Skeletal muscle tissue (tissue), 4 donors: ENCODE data around the gene ZNF280C. TPM values are rescaled to one million over a fixed set of nuclear protein-coding genes. Genes with fewer than 3 reads are reported as not detected.

ENCODE experiments used
- H3K27ac ChIP-seq: one replicate; pipeline ENCODE4 v1.7.0; 2013; ENCODE audit warnings: mild to moderate bottlenecking, low read depth, low read length, inconsistent platforms
- H3K27me3 ChIP-seq, 3 donors: one replicate each; pipeline ENCODE4 v1.7.0; 2013; ENCODE audit warnings: low read length in 3 of 3; ENCODE audit not compliant: control insufficient read depth in 3 of 3, insufficient read depth in 3 of 3
- H3K36me3 ChIP-seq, 3 donors: one replicate each; pipeline ENCODE4 v1.7.0; 2013; ENCODE audit warnings: low read length in 3 of 3; ENCODE audit not compliant: control insufficient read depth in 3 of 3, insufficient read depth in 3 of 3
- H3K4me1 ChIP-seq, 3 donors: one replicate each; pipeline ENCODE4 v1.7.0; 2013; ENCODE audit warnings: low read length in 3 of 3, mild to moderate bottlenecking in 3 of 3; ENCODE audit not compliant: control insufficient read depth in 3 of 3, insufficient read depth in 3 of 3
- H3K4me3 ChIP-seq, 3 donors: one replicate each; pipeline ENCODE4 v1.7.0; 2013; ENCODE audit warnings: low read length in 3 of 3
- H3K9ac ChIP-seq, 3 donors: one replicate each; pipeline ENCODE4 v1.7.0; 2013; ENCODE audit warnings: low read length in 3 of 3, mild to moderate bottlenecking in 3 of 3, moderate library complexity in 2 of 3, low read depth in 1 of 3
- H3K9me3 ChIP-seq, 3 donors: one replicate each; pipeline ENCODE4 v1.7.0; 2013; ENCODE audit warnings: low read length in 3 of 3; ENCODE audit not compliant: control insufficient read depth in 3 of 3
- total RNA-seq: library from RNA; depleted of rRNA; stranded (reverse); fragments of >200 nt; gene quantifications from one replicate; pipeline ENCODE4 v1.2.3, GENCODE V29; 2014
- donor health status: Osteomylitis.

The ZNF280C gene
- total RNA-seq, 1 donor from 2014 or later, result 5.7 TPM

DNA sequence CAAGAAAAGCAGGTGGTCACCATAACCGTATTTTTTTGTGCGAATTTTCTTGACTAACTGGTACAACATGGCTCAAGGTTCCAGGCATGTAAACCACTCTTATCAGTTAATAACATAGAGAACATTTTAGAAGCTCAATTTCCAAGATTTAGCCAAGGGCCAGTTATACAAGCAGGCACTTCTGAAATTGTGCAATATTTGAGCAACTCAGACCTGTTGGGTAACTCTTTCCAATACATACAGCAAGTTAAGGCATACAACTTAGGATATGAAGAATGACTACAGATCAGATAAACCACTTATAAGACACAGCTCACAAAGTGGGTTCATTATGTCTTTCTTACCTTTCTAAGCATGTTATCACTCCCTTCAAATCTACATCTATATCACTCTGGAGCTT is 43.9 kb downstream of the ZNF280C start:
- Histone ChIP-seq H3K4me1 (no peaks in the 10 kb centered on the region), H3K27ac (no peak overlapping the region), H3K9ac (no peak overlapping the region), H3K9me3 (no peaks in the 10 kb centered on the region), H3K36me3 (peaks cover 0 to 5% (median 0%) of the 10 kb centered on the region in 3 donors), H3K27me3 (no peaks in the 10 kb centered on the region), H3K4me3 (no peak overlapping the region)

DNA sequence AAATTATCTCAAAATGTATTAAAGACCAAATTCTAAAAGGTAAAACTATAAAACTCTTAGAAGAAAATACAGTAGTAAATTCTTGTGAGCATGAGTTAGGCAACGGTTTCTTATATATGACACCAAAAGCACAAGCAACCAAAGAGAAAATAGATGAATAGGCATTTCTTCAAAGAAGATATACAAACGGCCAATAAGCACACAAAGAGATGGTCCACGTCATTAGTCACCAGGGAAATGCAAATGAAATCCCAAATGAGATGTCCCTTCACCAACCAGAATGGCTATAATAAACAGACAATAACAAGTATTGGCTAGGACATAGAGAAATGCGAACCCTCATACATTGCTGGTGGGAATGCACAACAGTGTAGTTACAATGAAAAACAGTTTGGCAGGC is 52.4 kb downstream of the ZNF280C start:
- Histone ChIP-seq H3K4me3 (no peak overlapping the region), H3K27me3 (no peaks in the 10 kb centered on the region), H3K4me1 (no peaks in the 10 kb centered on the region), H3K9me3 (no peaks in the 10 kb centered on the region), H3K36me3 (peaks cover 0 to 8% (median 7%) of the 10 kb centered on the region in 3 donors), H3K9ac (no peak overlapping the region), H3K27ac (no peak overlapping the region)

DNA sequence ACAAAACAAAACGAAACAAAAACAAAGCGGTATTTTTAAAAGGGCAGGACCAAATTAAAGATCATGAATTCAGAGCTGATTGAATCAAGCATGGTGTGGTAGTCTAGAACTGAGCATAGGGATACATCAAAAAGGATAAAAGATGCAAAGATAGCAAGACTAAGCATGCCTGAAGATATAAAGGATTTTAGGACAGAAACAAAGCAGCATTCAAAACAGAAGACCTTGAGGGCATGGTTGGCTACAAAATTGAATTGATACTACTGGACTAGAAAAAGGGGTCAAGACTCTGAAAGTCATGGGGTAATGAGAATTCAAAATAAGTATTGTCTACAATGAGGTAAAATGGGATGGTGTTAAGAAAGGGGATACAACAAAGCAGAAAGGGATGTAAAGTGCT is 55.3 kb downstream of the ZNF280C start:
- H3K9me3 ChIP-seq, result no peaks in the 10 kb centered on the region
- H3K36me3 ChIP-seq, result peaks cover 0 to 8% (median 7%) of the 10 kb centered on the region in 3 donors
- H3K4me3 ChIP-seq, result no peak overlapping the region
- H3K4me1 ChIP-seq, result no peaks in the 10 kb centered on the region
- no peaks in the 10 kb centered on the region for H3K27me3 ChIP-seq
- H3K9ac ChIP-seq, result no peak overlapping the region
- H3K27ac ChIP-seq, result no peak overlapping the region

DNA sequence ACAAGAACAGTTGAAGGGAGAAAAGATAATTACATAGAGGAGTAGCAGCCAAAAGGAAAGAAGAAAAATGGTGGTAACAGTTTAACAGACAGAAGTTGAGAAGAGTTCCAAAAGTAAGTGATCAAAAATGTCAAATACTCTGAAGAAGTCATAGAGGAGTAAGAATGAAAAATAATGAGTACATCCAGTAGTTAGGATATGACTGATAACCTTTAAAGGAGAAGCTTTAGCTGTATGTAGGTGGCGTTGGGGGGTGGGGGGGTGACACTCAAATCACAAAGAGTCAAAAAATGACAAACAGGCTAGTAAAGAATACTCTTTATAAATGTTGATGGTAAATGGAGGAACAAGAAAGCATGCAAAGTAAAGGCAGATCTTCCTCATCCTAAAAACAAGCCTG is 56.3 kb downstream of the ZNF280C start:
- H3K36me3 ChIP-seq, result peaks cover 0 to 8% (median 7%) of the 10 kb centered on the region in 3 donors
- no peaks in the 10 kb centered on the region for H3K27me3 ChIP-seq
- H3K4me1 ChIP-seq, result no peaks in the 10 kb centered on the region
- H3K27ac ChIP-seq, result no peak overlapping the region
- no peak overlapping the region for H3K4me3 ChIP-seq
- no peaks in the 10 kb centered on the region for H3K9me3 ChIP-seq
- no peak overlapping the region for H3K9ac ChIP-seq

DNA sequence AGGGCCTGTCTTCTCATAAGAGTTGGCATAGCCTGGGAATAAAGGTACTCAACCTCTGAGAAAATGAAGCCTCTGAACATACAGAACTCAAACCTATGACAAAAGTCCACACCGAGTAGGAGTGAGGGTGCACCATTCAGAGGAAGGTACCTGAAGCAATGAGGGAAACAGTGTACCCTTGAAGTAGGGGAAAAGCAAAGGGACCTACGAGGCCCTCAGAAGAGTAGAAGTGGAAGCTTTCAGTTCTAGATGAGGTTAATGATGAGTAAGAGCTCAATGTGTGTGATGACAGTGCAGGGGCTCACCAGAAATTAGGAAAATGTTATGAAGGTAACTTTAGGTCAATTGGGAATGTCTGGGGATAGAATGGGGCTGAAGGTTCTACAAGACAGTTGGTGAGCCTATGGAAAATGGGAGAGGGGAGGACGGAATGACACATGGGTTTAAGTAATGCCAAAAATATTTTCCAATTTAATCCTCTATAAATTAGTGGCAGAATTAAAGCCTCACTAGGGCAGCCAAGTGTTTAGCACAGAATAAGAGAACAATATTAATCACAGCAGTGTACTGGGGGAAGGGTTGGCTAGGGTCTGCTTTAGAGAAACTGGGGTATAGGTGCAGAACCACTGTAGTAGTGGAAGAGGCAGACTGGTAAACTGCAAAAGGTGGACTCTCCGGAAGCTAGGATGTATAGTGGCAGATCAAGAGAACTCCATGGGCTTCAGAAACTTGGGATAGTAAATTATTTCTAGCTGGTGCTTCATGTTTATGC is 57.1 kb downstream of the ZNF280C start:
- Histone ChIP-seq H3K27me3 (no peaks in the 10 kb centered on the region), H3K27ac (no peak overlapping the region), H3K36me3 (peaks cover 0 to 8% (median 7%) of the 10 kb centered on the region in 3 donors), H3K4me1 (no peaks in the 10 kb centered on the region), H3K9me3 (no peaks in the 10 kb centered on the region), H3K9ac (no peak overlapping the region), H3K4me3 (no peak overlapping the region)

DNA sequence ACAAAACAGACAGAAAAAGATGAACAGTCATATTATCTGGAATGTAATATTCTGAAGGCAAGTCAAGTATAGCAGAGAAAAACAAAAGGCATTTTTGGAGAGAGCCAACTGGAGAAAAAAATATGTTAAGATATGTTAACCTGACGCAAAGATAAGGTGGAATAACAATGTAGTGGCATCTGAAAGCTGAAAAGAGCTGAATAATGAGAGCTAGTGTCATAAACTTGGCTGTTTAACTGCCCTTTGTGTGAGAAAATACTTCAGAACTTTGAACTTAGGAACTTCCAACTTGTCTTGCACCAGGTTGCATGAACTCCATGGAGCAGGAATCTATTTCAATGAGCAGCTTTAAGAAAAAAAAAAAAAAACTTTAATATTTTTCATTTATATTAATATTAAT is 64.1 kb downstream of the ZNF280C start:
- no peak overlapping the region for H3K9ac ChIP-seq
- peaks cover 0 to 3% (median 0%) of the 10 kb centered on the region in 3 donors for H3K36me3 ChIP-seq
- no peak overlapping the region for H3K4me3 ChIP-seq
- H3K27ac ChIP-seq, result no peak overlapping the region
- H3K9me3 ChIP-seq, result no peaks in the 10 kb centered on the region
- no peaks in the 10 kb centered on the region for H3K4me1 ChIP-seq
- no peaks in the 10 kb centered on the region for H3K27me3 ChIP-seq

DNA sequence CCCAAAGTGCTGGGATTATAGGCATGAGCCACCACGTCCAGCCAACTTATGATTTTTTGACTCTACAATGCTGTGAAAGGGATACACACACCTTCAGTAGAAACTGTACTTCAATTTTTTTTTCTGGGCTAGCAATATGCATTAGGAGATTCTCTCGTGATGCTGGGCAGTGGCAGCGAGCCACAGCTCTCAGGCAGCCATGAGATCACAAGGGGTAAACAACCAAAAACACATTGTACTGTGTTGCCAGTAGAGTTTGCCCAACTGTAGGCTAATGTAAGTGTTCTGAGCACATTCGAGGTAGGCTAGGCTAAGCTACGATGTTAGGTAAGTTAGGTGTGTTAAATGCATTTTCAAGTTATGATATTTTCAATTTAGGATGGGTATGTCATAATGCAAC is 71.2 kb downstream of the ZNF280C start:
- no peaks in the 10 kb centered on the region for H3K27me3 ChIP-seq
- H3K27ac ChIP-seq, result no peak overlapping the region
- H3K4me1 ChIP-seq, result no peaks in the 10 kb centered on the region
- no peaks in the 10 kb centered on the region for H3K9me3 ChIP-seq
- no peak overlapping the region for H3K4me3 ChIP-seq
- H3K9ac ChIP-seq, result no peak overlapping the region
- H3K36me3 ChIP-seq, result no peaks in the 10 kb centered on the region

DNA sequence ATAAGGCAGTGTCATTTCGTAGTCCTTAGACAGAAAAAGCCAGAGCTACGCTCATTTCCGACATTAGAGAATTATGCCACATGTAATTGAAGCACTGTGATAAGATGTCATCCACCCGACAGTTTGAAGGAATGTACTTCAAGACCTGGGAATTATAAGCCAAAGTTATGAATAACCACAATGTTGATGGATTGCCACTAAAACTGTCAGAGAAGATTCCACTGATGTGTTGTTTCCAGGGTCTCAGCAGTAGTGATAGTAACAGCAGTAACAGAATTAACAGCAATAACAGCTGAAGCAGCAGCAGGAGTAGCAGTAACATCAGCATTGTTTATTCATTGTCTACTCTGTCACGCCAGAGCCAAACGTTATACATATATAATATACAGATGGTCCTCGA is 72.2 kb downstream of the ZNF280C start:
- H3K9me3 ChIP-seq, result no peaks in the 10 kb centered on the region
- H3K27me3 ChIP-seq, result no peaks in the 10 kb centered on the region
- H3K4me3 ChIP-seq, result no peak overlapping the region
- H3K36me3 ChIP-seq, result no peaks in the 10 kb centered on the region
- H3K9ac ChIP-seq, result no peak overlapping the region
- no peaks in the 10 kb centered on the region for H3K4me1 ChIP-seq
- H3K27ac ChIP-seq, result no peak overlapping the region

DNA sequence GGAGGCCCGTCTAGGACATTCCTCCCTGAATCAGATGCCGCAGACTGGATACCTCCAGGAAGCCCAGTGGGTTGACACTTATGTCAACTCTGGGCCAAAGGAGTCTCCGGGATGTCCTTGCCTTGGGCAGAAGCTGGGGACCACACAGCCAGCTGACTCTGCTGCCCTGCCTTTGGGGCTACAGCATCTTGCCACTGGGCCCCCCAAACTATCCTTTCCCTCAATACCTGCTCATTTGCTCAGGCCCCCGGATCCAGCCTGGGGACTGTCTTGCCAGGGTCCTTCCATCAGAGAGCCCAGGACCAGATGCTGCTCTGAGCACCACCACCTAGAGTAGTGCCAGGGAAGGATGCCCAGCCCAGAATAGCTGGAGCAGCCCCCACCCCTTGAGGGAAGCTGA is 77.9 kb downstream of the ZNF280C start:
- no peaks in the 10 kb centered on the region for H3K36me3 ChIP-seq
- H3K27me3 ChIP-seq, result no peaks in the 10 kb centered on the region
- H3K9ac ChIP-seq, result no peak overlapping the region
- H3K9me3 ChIP-seq, result no peaks in the 10 kb centered on the region
- H3K27ac ChIP-seq, result no peak overlapping the region
- H3K4me1 ChIP-seq, result no peaks in the 10 kb centered on the region
- H3K4me3 ChIP-seq, result no peak overlapping the region

DNA sequence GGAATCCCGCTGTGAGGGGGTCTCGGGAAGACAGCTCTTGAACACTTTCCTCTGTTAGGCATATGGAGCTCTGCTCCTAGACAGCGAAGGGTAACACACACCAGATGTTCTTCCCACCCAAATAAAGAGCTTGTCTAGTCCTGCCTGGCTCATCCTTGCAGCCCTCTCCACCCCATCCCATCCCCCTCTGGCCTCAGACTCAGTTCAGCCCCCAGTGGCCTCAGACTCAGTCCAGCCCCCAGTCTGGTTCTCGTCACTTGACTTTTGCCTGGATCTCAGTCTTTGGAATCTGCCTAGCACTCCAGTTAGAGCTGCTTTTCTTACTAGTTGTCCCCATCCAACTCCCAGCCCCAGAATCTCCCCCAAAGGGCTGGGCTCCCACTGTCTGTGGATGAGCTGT is 82.0 kb downstream of the ZNF280C start:
- Histone ChIP-seq H3K4me1 (no peaks in the 10 kb centered on the region), H3K9me3 (no peaks in the 10 kb centered on the region), H3K4me3 (no peak overlapping the region), H3K36me3 (no peaks in the 10 kb centered on the region), H3K27me3 (no peaks in the 10 kb centered on the region), H3K9ac (no peak overlapping the region), H3K27ac (no peak overlapping the region)
